ENCODE data around the gene THYN1. TPM values are rescaled to one million over a fixed set of nuclear protein-coding genes. Genes with fewer than 3 reads are reported as not detected.

Gene THYN1
- total and polyA plus RNA-seq, 2 donors (not counting 3 experiments of a cell fraction or from before 2014, with no cell fraction given): 35.7 to 38.0 TPM

DNA sequence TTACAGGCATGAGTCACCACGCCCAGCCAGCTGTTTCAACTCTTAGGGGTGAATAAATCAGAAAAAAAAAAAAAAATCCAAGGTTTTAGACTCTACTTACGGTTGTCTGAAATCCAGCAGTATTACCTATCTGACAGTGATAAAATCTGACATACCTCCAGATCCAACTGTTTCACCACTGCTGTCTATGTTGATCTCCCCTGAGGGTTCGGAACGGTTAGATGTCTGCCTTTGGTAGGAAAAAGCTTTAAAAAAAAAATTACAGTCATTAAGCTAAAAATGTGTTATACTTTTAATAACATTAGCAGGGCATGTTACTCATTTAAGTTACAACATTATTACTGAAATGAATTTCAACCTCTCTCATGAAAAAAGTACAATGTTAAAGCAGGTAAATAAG, 50.5 kb downstream of the THYN1 start:
- TF ChIP-seq GATA2 (IDR thresholded peaks at IDR 0.05; ENCODE audit: insufficient read depth, insufficient read length, low read depth, low read length) (no peak), EZH2 (IDR thresholded peaks at IDR 0.05; ENCODE audit: borderline replicate concordance, low read depth, low read length, severe bottlenecking) (no peak), JUN (IDR thresholded peaks at IDR 0.05; ENCODE audit: borderline replicate concordance, insufficient read depth, insufficient read length, low read depth) (no peak), POLR2A (IDR thresholded peaks at IDR 0.05; ENCODE audit: low read depth, low read length) (no peak), POLR2AphosphoS5 (IDR thresholded peaks at IDR 0.05; ENCODE audit: insufficient read depth, low read depth, low read length) (no peak), MYC (IDR thresholded peaks at IDR 0.05; ENCODE audit: low read depth, low read length) (no peak)
- BruUV-seq (replicated peaks): no TSS peak
- CTCF ChIA-PET: no interaction called here
- no peaks in the 10 kb centered on the region for H3K9me3 ChIP-seq (replicated peaks; ENCODE audit: control insufficient read depth, insufficient read depth, low read length)
- no peaks in the 10 kb centered on the region for H3K27me3 ChIP-seq (ENCODE audit: control insufficient read depth in 2 of 2, insufficient read depth in 2 of 2, low read length in 2 of 2)
- no peaks in the 10 kb centered on the region for H3K79me2 ChIP-seq (ENCODE audit: control insufficient read depth, insufficient read depth, low read length)
- H3K4me1 ChIP-seq (ENCODE audit: control insufficient read depth, extremely low read depth, insufficient read depth, low read length): no peaks in the 10 kb centered on the region
- FAIRE-seq (no peak), DNase-seq (ENCODE audit: low read depth, low spot score) (no peak)
- dilution Hi-C loops (cut with MboI; ENCODE audit: extremely low pct_ligation_motif_present, low sequenced_read_pairs) (no loop called here), intact Hi-C loops (cut with micrococcal nuclease) (no loop called here)
- H4K20me1 ChIP-seq (replicated peaks; ENCODE audit: control insufficient read depth, extremely low read depth, insufficient read depth, low read length): no peaks in the 10 kb centered on the region
- H2AFZ ChIP-seq (ENCODE audit: low read depth, low read length): no peak overlapping the region
- H3K36me3 ChIP-seq (ENCODE audit: control insufficient read depth in 2 of 2, extremely low read depth in 1 of 2, insufficient read depth in 2 of 2, low read length in 2 of 2): peaks cover 5 to 13% of the 10 kb centered on the region in 2 experiments
- no peak overlapping the region for H3K4me3 ChIP-seq (replicated peaks in 1 of 3; ENCODE audit: insufficient read depth in 1 of 3, low read depth in 1 of 3, low read length in 3 of 3)
- H3K27ac ChIP-seq (ENCODE audit: insufficient read depth, low read depth, low read length): no peak overlapping the region
- H3K9ac ChIP-seq (replicated peaks; ENCODE audit: extremely low read depth, insufficient read depth, low read length): no peak overlapping the region
- POLR2A ChIA-PET: no interaction called here
- H3K4me2 ChIP-seq (ENCODE audit: insufficient read depth, low read length): no peak overlapping the region
- H3K9me1 ChIP-seq (replicated peaks; ENCODE audit: control insufficient read depth, extremely low read depth, insufficient read depth, low read length): no peaks in the 10 kb centered on the region

DNA sequence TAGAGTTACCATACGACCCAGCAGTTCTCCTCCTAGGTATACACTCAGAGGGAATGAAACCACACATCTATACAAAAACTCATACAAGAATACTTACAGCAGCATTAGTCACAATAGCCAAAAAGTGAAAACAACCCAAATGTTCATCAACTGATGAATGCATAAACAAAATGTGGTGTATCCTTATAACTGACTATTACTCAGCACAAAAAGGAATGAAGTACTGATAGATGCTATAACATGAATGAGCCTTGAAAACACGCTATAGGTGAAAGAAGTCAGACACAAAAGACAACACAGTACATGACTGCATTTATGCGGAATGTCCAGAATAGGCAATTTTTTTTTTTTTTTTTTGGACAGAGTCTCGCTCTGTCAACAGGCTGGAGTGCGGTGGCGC, 52.5 kb downstream of the THYN1 start:
- Histone ChIP-seq H4K20me1 (replicated peaks; ENCODE audit: control insufficient read depth, extremely low read depth, insufficient read depth, low read length) (no peaks in the 10 kb centered on the region), H2AFZ (ENCODE audit: low read depth, low read length) (no peak overlapping the region), H3K9ac (replicated peaks; ENCODE audit: extremely low read depth, insufficient read depth, low read length) (no peak overlapping the region), H3K4me2 (ENCODE audit: insufficient read depth, low read length) (no peak overlapping the region), H3K27ac (ENCODE audit: insufficient read depth, low read depth, low read length) (no peak overlapping the region), H3K79me2 (ENCODE audit: control insufficient read depth, insufficient read depth, low read length) (no peaks in the 10 kb centered on the region), H3K9me1 (replicated peaks; ENCODE audit: control insufficient read depth, extremely low read depth, insufficient read depth, low read length) (no peaks in the 10 kb centered on the region), H3K27me3 (ENCODE audit: control insufficient read depth in 2 of 2, insufficient read depth in 2 of 2, low read length in 2 of 2) (no peaks in the 10 kb centered on the region), H3K4me1 (ENCODE audit: control insufficient read depth, extremely low read depth, insufficient read depth, low read length) (no peaks in the 10 kb centered on the region), H3K9me3 (replicated peaks; ENCODE audit: control insufficient read depth, insufficient read depth, low read length) (no peaks in the 10 kb centered on the region), H3K36me3 (ENCODE audit: control insufficient read depth in 2 of 2, extremely low read depth in 1 of 2, insufficient read depth in 2 of 2, low read length in 2 of 2) (peaks cover 0 to 8% of the 10 kb centered on the region in 2 experiments), H3K4me3 (replicated peaks in 1 of 3; ENCODE audit: insufficient read depth in 1 of 3, low read depth in 1 of 3, low read length in 3 of 3) (no peak overlapping the region)
- CTCF ChIA-PET: interaction anchor here (1.0 kb wide), 1 partner anchor 8 kb away, joined by 3 read pairs; no protein-coding TSS in a partner anchor
- POLR2A ChIA-PET: no interaction called here
- DNase-seq (ENCODE audit: low read depth, low spot score): no peak
- no peak for TF ChIP-seq POLR2A (IDR thresholded peaks at IDR 0.05; ENCODE audit: low read depth, low read length)
- BruUV-seq (replicated peaks): no TSS peak
- dilution Hi-C loops (cut with MboI; ENCODE audit: extremely low pct_ligation_motif_present, low sequenced_read_pairs): no loop called here
- intact Hi-C loops (cut with micrococcal nuclease): no loop called here
- FAIRE-seq: no peak

Data from endothelial cell of umbilical vein (primary cell).